ENCODE results near the gene TMEM108.

The TMEM108 gene

DNA sequence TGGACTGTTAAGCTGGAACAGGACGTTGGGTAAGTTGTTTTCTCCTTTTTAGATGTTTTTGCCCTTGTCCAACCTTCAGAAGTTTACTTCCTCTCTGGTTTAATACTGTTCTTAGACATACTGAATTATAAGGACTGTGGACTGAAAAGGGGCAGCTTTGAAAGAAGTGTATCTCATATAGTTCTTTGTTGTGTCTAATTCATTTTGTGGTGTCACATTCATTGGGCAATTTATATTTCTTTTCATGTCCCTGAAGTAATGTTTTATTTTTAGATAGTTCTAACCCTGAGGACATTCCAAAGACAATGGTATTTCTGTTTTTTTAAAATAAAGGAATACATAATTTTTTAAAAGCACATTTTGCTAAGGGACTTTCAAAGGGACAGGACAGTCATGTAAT, 45.2 kb downstream of the TMEM108 start:
- Histone ChIP-seq H3K27ac (ENCODE audit: low read depth, low read length, severe bottlenecking) (no peak overlapping the region), H3K4me3 (ENCODE audit: extremely low read depth, insufficient read depth, low read length, poor library complexity, severe bottlenecking) (no peak overlapping the region), H3K4me1 (ENCODE audit: control insufficient read depth, insufficient read depth, low read length, poor library complexity, severe bottlenecking) (no peaks in the 10 kb centered on the region), H3K36me3 (ENCODE audit: control insufficient read depth, insufficient read depth, low read length) (no peaks in the 10 kb centered on the region), H3K9me3 (ENCODE audit: control insufficient read depth, low read length) (no peaks in the 10 kb centered on the region)
- no CpG with 5 or more reads among the region's 1 CpG for WGBS, 2 experiments (ENCODE audit: insufficient coverage in 2 of 2)

DNA sequence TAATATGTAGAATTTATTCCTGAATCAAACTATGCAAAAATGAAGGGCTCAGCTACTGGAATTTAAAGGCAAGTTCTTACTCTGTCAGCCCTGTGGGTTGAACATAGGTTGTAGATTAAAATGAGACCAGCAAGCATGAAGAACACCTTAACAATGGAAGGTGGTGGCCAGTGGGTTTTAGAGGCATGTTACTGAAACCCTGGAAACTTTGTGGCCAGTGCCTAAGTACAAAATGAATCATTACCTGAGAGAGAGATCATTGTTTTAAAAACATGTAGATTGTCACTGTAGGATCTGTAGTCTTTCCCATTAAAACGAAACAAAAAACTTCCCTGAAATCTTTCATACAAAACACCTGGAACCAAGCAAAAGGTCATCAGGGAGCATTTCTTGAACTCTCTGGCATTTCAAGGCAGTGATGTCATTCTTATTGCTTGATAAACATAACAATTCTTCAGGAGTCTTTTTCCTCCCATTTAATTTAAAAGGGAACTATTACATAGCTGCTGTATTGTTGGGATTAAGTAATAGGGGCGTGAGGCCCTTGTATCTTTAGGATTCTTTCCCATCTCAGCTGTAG, 51.8 kb downstream of the TMEM108 start:
- H3K4me3 ChIP-seq (ENCODE audit: extremely low read depth, insufficient read depth, low read length, poor library complexity, severe bottlenecking), result no peak overlapping the region
- H3K36me3 ChIP-seq (ENCODE audit: control insufficient read depth, insufficient read depth, low read length), result no peaks in the 10 kb centered on the region
- H3K9me3 ChIP-seq (ENCODE audit: control insufficient read depth, low read length), result no peaks in the 10 kb centered on the region
- no peak overlapping the region for H3K27ac ChIP-seq (ENCODE audit: low read depth, low read length, severe bottlenecking)
- WGBS, 2 experiments (ENCODE audit: insufficient coverage in 2 of 2), result no CpG with 5 or more reads among the region's 2 CpGs
- no peaks in the 10 kb centered on the region for H3K4me1 ChIP-seq (ENCODE audit: control insufficient read depth, insufficient read depth, low read length, poor library complexity, severe bottlenecking)

DNA sequence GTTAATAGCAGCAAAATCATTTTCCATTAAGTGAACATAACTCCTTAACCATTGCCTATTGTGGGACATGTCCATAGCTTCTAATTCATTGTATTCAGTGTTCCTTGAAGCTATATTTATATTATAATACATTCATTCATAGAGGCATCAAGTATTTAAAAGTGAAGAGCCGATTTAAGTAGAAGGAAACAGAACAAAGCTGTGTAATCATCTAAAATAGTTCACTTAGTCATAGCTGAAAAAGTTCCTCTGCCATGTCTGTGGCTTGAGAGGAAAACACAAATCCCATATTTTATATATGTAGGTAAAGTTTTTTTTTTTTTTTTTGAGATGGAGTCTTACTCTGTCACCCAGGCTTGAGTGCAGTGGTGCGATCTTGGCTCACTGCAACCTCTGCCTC, 54.5 kb downstream of the TMEM108 start:
- WGBS, 2 experiments (ENCODE audit: insufficient coverage in 2 of 2), result no CpG with 5 or more reads among the region's 2 CpGs
- H3K9me3 ChIP-seq (ENCODE audit: control insufficient read depth, low read length), result no peaks in the 10 kb centered on the region
- H3K4me3 ChIP-seq (ENCODE audit: extremely low read depth, insufficient read depth, low read length, poor library complexity, severe bottlenecking), result no peak overlapping the region
- H3K4me1 ChIP-seq (ENCODE audit: control insufficient read depth, insufficient read depth, low read length, poor library complexity, severe bottlenecking), result no peaks in the 10 kb centered on the region
- H3K36me3 ChIP-seq (ENCODE audit: control insufficient read depth, insufficient read depth, low read length), result no peaks in the 10 kb centered on the region
- no peak overlapping the region for H3K27ac ChIP-seq (ENCODE audit: low read depth, low read length, severe bottlenecking)

DNA sequence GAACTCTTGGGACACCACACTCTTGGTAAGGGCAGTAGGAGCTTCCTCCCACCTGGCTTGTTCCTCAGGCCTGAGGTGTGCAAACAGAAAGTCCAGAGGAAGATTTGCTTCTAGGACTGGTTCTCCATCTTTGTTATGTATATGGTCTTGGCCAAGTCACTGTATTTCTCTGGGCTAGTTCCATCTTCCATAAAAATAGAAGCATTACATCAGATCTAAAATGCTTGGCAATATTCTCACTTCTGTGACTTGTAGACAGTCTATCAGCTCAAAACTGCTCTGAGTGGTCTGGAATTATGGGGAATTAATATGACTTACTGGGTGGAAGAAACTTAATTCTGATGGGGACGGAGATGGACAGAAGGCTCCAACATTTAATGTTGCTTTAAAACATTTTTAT, 55.2 kb downstream of the TMEM108 start:
- H3K36me3 ChIP-seq (ENCODE audit: control insufficient read depth, insufficient read depth, low read length), result no peaks in the 10 kb centered on the region
- H3K9me3 ChIP-seq (ENCODE audit: control insufficient read depth, low read length), result no peaks in the 10 kb centered on the region
- H3K4me3 ChIP-seq (ENCODE audit: extremely low read depth, insufficient read depth, low read length, poor library complexity, severe bottlenecking), result no peak overlapping the region
- H3K27ac ChIP-seq (ENCODE audit: low read depth, low read length, severe bottlenecking), result no peak overlapping the region
- no CpG with 5 or more reads among the region's 1 CpG for WGBS, 2 experiments (ENCODE audit: insufficient coverage in 2 of 2)
- no peaks in the 10 kb centered on the region for H3K4me1 ChIP-seq (ENCODE audit: control insufficient read depth, insufficient read depth, low read length, poor library complexity, severe bottlenecking)

DNA sequence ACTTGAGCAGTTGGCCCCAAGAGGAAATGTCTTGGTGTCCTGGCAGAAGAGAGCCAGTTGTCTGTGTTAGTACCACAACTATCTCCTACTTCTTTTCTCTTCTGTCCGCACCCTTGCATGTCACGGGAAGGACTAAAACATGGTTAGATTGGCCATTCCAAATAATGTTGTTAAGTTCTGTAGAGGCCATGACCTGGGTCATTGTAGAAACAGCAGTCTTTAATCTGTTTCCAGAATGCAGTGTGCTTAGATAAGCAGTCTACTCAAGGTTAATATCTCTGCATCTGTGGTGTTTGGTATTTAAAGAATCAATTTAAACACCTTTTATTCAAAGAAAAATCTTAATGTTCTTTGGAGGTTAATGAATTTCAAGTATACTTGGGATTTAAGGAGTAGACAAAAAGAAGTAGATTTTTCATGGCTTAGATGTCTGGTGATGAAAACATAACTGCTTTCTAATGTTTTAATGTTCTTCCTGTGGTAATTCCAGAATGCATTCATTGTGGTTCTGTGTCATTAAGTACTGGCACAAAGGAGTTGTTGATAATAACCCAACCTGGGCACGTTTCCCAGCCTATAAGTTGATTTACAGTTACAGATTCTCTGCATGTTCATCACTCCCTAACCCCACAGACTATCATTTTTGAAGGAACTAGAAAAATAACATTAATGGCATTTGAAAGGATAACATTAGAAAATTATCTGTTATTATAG, 58.9 kb downstream of the TMEM108 start:
- Histone ChIP-seq H3K27ac (ENCODE audit: low read depth, low read length, severe bottlenecking) (no peak overlapping the region), H3K36me3 (ENCODE audit: control insufficient read depth, insufficient read depth, low read length) (no peaks in the 10 kb centered on the region), H3K4me3 (ENCODE audit: extremely low read depth, insufficient read depth, low read length, poor library complexity, severe bottlenecking) (no peak overlapping the region), H3K9me3 (ENCODE audit: control insufficient read depth, low read length) (no peaks in the 10 kb centered on the region), H3K4me1 (ENCODE audit: control insufficient read depth, insufficient read depth, low read length, poor library complexity, severe bottlenecking) (no peaks in the 10 kb centered on the region)
- 100% methylated on average over 1 of the region's 3 CpGs for WGBS, 2 experiments (ENCODE audit: insufficient coverage in 2 of 2)

DNA sequence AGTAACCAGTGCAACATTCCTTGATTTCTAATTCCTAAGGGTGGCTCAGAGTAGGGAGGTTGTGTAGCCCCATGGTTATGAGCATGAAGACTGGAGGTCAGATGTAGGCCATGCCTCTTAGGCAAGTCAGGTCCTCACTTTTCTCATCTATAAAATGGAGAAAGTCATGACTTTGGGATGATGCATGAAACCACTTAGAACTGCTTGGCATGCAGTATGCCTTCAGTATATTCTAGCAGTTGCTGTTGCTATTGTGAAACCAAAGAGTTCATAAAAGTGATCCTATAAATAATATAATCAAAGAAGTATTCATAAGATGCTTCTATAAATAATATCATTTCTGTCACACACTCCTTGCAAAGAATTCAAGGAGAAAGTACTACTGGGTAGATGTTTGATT, 65.5 kb downstream of the TMEM108 start:
- Histone ChIP-seq H3K4me1 (ENCODE audit: control insufficient read depth, insufficient read depth, low read length, poor library complexity, severe bottlenecking) (no peaks in the 10 kb centered on the region), H3K9me3 (ENCODE audit: control insufficient read depth, low read length) (no peaks in the 10 kb centered on the region), H3K36me3 (ENCODE audit: control insufficient read depth, insufficient read depth, low read length) (no peaks in the 10 kb centered on the region), H3K4me3 (ENCODE audit: extremely low read depth, insufficient read depth, low read length, poor library complexity, severe bottlenecking) (no peak overlapping the region), H3K27ac (ENCODE audit: low read depth, low read length, severe bottlenecking) (no peak overlapping the region)

DNA sequence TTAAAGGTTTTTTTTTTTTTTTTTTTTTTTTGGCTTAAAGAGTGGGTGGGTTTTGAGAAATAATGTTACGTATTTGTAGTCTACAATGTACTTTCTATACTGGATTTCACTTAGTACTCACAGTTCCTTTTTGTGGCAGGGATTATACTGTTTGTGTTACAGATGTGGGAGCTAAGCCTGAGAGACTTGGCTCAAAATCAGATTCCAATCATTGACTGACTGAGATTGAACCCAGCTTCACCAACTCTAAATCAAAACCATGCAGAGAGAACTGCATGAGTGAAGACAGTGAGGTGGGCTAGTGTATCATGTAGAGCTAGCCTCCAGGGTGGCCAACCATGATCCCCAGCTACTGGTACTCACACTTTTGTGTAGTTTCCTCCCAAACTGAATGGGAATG, 68.0 kb downstream of the TMEM108 start:
- no peak overlapping the region for H3K4me3 ChIP-seq (ENCODE audit: extremely low read depth, insufficient read depth, low read length, poor library complexity, severe bottlenecking)
- H3K4me1 ChIP-seq (ENCODE audit: control insufficient read depth, insufficient read depth, low read length, poor library complexity, severe bottlenecking), result no peaks in the 10 kb centered on the region
- no CpG with 5 or more reads among the region's 1 CpG for WGBS, 2 experiments (ENCODE audit: insufficient coverage in 2 of 2)
- no peaks in the 10 kb centered on the region for H3K36me3 ChIP-seq (ENCODE audit: control insufficient read depth, insufficient read depth, low read length)
- H3K9me3 ChIP-seq (ENCODE audit: control insufficient read depth, low read length), result no peaks in the 10 kb centered on the region
- no peak overlapping the region for H3K27ac ChIP-seq (ENCODE audit: low read depth, low read length, severe bottlenecking)

DNA sequence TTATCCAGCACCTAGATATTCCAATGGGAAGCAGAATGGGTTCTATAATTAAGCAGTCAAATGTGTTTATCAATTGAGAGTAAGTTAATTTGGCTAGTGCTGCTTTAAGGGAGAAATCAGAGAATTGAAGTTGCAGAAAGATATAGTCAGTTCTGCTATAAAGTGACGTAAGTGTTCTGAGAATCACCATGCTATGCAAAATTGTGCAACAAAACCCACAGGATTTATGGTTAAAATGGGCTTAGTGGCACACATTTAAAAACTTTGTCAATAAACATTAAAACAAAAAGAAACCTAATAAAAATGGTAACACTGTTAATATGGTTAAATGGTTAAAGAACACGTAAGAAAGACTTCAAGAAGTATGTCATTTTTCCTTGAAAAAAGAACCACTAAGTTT, 74.5 kb downstream of the TMEM108 start:
- Histone ChIP-seq H3K4me1 (ENCODE audit: control insufficient read depth, insufficient read depth, low read length, poor library complexity, severe bottlenecking) (no peaks in the 10 kb centered on the region), H3K27ac (ENCODE audit: low read depth, low read length, severe bottlenecking) (no peak overlapping the region), H3K9me3 (ENCODE audit: control insufficient read depth, low read length) (no peaks in the 10 kb centered on the region), H3K4me3 (ENCODE audit: extremely low read depth, insufficient read depth, low read length, poor library complexity, severe bottlenecking) (no peak overlapping the region), H3K36me3 (ENCODE audit: control insufficient read depth, insufficient read depth, low read length) (no peaks in the 10 kb centered on the region)
- 92 to 100% methylated on average over 2 of the region's 2 CpGs for WGBS, 2 experiments (ENCODE audit: insufficient coverage in 2 of 2)

DNA sequence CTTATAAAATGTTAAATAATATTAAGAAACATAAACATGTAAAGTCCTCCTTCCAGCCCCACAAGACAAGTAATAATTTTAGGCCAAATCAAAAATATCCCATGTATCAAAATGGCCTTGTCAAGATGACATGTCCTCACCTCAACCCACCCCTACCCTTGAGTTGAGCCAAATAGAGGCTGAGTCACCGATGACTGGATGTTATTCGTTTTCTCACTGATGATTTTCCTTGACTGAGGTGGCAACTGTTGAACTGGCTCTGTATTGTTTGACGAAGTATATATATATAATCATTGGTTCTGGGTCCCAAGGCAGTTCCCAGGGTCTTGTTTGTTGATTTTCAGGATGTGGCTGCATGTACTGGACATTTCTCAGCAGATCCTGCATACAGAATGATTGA, 75.3 kb downstream of the TMEM108 start:
- Histone ChIP-seq H3K36me3 (ENCODE audit: control insufficient read depth, insufficient read depth, low read length) (no peaks in the 10 kb centered on the region), H3K9me3 (ENCODE audit: control insufficient read depth, low read length) (no peaks in the 10 kb centered on the region), H3K27ac (ENCODE audit: low read depth, low read length, severe bottlenecking) (no peak overlapping the region), H3K4me1 (ENCODE audit: control insufficient read depth, insufficient read depth, low read length, poor library complexity, severe bottlenecking) (no peaks in the 10 kb centered on the region), H3K4me3 (ENCODE audit: extremely low read depth, insufficient read depth, low read length, poor library complexity, severe bottlenecking) (no peak overlapping the region)
- WGBS, 2 experiments (ENCODE audit: insufficient coverage in 2 of 2), result 100% methylated on average over 1 of the region's 3 CpGs; no CpG with 5 or more reads in 1 of the 2 experiments

DNA sequence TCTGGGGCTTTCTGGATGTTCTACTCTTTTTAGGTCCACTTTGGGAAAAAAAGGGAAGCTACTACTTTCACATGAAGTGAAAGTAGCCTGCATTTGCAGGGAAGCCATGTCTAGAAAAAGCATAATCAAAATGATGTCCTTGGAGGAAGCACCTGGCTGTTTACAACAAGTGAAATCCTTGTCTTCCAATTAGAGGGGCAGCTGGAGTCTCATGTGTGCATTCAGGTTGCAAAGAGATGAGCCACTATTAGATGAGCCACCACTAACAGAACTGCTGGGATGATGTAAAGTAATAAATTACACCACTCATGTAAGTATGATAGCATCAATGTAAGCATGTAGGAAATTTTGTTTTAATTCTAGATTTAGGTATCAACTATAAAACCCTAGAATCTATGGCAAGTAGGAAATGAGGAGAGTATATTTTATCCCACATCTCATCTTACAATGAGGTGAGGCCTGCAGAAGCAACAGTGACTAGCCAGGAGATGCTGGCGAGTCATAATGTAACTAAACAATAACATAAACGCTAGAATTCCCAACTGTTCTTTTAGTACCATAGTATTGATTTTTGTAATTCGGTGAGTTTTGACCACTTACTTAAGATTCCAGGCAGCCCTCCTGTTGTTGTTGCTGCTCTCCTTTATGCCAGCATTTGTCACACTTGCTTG, 75.9 kb downstream of the TMEM108 start:
- Histone ChIP-seq H3K36me3 (ENCODE audit: control insufficient read depth, insufficient read depth, low read length) (no peaks in the 10 kb centered on the region), H3K4me1 (ENCODE audit: control insufficient read depth, insufficient read depth, low read length, poor library complexity, severe bottlenecking) (no peaks in the 10 kb centered on the region), H3K9me3 (ENCODE audit: control insufficient read depth, low read length) (no peaks in the 10 kb centered on the region), H3K4me3 (ENCODE audit: extremely low read depth, insufficient read depth, low read length, poor library complexity, severe bottlenecking) (no peak overlapping the region), H3K27ac (ENCODE audit: low read depth, low read length, severe bottlenecking) (no peak overlapping the region)
- WGBS, 2 experiments (ENCODE audit: insufficient coverage in 2 of 2), result 86 to 90% methylated on average over 2 of the region's 3 CpGs

DNA sequence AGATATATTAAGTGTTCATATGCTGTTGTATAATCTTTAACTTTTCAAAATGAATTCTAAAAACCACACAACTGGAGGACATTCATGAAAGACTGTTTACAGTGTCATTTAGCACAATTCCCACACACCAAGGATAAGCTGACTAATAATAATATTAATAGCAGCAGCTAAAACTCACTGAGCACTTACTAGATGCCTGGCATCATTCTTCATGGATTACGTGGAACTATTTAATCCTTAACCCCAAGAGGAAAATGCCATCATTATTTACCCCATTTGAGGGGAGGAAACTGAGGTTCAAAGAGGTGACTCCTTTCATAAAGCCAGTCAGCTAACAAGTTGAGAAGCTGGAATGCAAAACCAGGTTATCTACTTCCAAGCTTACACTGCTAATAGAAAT, 77.0 kb downstream of the TMEM108 start:
- Histone ChIP-seq H3K4me3 (ENCODE audit: extremely low read depth, insufficient read depth, low read length, poor library complexity, severe bottlenecking) (no peak overlapping the region), H3K27ac (ENCODE audit: low read depth, low read length, severe bottlenecking) (no peak overlapping the region)
- no CpG with 5 or more reads among the region's 1 CpG for WGBS, 2 experiments (ENCODE audit: insufficient coverage in 2 of 2)

More for the DNA sequence above, 77.0 kb downstream of the TMEM108 start:
- Histone ChIP-seq H3K36me3 (ENCODE audit: control insufficient read depth, insufficient read depth, low read length) (no peaks in the 10 kb centered on the region), H3K9me3 (ENCODE audit: control insufficient read depth, low read length) (no peaks in the 10 kb centered on the region), H3K4me1 (ENCODE audit: control insufficient read depth, insufficient read depth, low read length, poor library complexity, severe bottlenecking) (no peaks in the 10 kb centered on the region)
